ENCODE results near the gene NACC2.

Gene NACC2

GRCh38 chr9:135985889-135986288, 109.2 kb downstream of the NACC2 start:
- in situ Hi-C loops (cut with MboI; ENCODE audit: low sequenced_read_pairs) = no loop called here

- in situ Hi-C loops (cut with MboI; ENCODE audit: low sequenced_read_pairs) = no loop called here
Measured at GRCh38 chr9:135985459-135985774, 109.7 kb downstream of the NACC2 start.

- in situ Hi-C loops (cut with MboI; ENCODE audit: low sequenced_read_pairs) = no loop called here
Measured at GRCh38 chr9:135984072-135984710, 110.9 kb downstream of the NACC2 start.

GRCh38 chr9:135983208-135984071, 111.6 kb downstream of the NACC2 start:
- in situ Hi-C loops (cut with MboI; ENCODE audit: low sequenced_read_pairs) = no loop called here

- in situ Hi-C loops (cut with MboI; ENCODE audit: low sequenced_read_pairs) = no loop called here
Measured at GRCh38 chr9:135982499-135983207, 112.4 kb downstream of the NACC2 start.

- in situ Hi-C loops (cut with MboI; ENCODE audit: low sequenced_read_pairs) = no loop called here
Measured at GRCh38 chr9:135980926-135981630, 114.0 kb downstream of the NACC2 start.

DNA sequence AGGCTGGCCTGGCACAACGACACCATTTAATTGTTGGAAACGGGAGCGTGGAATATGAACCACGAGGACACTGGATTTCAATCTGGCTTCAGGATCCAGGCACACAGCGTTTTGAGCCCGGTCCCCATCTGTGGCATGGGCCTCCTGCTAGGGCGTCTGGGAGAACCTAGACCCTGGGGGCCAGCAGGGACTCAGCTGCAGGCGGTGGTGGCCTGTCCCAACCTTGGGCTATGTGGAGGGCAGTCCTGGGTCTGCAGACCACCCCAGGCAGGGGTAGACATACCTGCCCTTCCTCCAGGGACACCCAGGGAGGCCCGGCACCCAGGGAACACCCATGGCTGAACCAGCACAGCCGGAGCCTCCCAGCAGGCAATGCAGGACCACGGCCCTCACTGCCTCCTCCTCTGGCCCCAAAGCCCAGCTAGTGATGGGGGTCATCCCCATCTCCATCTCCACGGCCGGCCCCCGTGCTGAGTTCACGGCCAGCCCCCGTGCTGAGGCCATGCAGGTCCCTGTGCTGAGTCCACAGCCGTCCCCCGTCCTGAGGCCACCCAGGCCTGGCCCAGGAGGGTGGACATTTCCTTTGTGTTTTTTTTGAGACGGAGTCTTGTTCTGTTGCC, 115.4 kb downstream of the NACC2 start:
- in situ Hi-C loops (cut with MboI; ENCODE audit: low sequenced_read_pairs) = no loop called here

- in situ Hi-C loops (cut with MboI; ENCODE audit: low sequenced_read_pairs) = no loop called here
Measured at GRCh38 chr9:135978642-135979546, 116.2 kb downstream of the NACC2 start.

DNA sequence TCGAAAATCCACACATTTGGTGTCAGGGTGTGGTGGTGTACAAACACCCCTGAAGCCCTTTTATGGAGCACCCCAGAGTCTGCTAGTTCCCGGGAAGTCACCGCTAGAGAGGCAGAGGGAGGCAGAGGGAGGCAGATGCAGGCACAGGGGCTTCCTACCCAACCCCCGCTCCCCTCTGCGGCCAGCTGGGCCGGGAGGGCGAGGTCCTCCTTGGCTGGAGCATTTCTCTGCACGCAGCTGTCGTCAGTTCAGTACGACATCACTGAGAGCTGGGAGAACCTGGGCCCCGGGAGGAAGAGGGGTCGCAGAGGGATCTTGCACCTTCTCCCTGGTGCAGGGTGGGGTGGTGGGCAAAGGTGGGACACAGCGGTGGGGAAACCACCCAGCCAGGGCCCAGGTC, 118.1 kb downstream of the NACC2 start:
- in situ Hi-C loops (cut with MboI; ENCODE audit: low sequenced_read_pairs) = no loop called here

DNA sequence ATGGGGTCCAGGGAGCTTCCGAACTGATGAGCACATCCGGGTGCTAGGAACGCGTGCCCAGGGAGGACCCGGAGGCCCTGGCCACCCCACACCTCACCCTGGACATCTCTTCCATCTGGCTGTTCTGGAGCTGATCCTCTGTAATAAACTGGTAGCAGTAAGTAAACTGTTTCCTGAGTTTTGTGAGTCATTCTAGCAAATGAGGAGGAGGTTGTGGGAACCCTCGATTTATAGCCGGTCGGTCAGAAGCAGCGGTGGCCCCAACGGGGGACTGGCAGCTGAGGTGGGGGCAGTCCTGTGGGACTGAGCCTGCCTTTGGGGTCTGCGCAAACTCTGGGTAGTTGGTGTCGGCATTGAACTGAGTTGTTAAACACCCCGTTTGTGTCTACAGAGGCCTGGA, 118.6 kb downstream of the NACC2 start:
- in situ Hi-C loops (cut with MboI; ENCODE audit: low sequenced_read_pairs) = no loop called here

- in situ Hi-C loops (cut with MboI; ENCODE audit: low sequenced_read_pairs) = no loop called here
Measured at GRCh38 chr9:135975834-135976233, 119.3 kb downstream of the NACC2 start.

- in situ Hi-C loops (cut with MboI; ENCODE audit: low sequenced_read_pairs) = no loop called here
Measured at GRCh38 chr9:135974220-135974573, 120.9 kb downstream of the NACC2 start.

DNA sequence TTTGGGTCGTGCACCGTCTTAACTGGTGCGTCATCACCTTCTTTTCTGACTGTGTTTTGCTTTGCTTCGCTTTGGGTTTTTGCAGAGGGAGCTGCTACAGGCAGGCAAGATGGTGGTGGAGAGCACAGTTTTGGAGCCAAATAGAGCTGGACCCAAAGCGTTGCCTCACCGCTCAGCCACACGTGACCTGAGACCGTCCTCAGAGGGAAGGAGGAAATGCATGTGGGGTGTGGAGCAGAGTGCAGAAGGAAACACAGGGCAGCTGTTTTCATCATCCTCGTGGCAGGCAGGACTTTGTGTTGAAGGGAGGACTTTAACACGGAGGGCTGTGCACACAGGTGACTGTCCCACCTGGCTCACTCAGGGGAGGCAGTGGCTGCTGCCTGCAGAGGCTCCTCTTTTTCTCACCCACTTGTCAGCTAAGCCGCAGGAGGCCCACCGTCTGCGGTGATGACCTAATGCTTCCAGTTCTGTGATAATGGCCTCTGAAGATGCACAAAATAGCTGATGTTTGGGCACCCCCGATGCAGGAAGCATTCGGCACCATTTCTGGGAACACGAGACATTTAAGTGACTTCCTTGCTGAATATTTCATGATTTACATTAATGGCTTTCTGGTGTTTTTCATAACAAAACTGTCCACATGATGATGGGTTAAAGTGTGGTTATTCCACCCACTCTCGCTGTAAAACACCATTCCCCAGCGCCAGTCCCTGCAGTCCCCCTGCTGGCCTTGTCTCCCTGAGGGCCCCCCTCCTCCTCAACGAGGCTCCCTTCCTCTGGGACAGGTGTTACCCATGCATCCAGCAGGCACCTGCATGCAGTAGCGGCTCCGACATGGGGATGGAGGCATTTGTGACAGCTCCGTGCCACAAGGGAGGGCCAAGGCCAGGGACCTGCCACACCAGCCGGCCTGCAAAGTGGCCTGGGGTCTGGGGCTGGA, 121.5 kb downstream of the NACC2 start:
- in situ Hi-C loops (cut with MboI; ENCODE audit: low sequenced_read_pairs) = no loop called here

- in situ Hi-C loops (cut with MboI; ENCODE audit: low sequenced_read_pairs) = no loop called here
Measured at GRCh38 chr9:135971892-135972291, 123.2 kb downstream of the NACC2 start.

GRCh38 chr9:135971111-135971766, 123.8 kb downstream of the NACC2 start:
- in situ Hi-C loops (cut with MboI; ENCODE audit: low sequenced_read_pairs) = no loop called here

DNA sequence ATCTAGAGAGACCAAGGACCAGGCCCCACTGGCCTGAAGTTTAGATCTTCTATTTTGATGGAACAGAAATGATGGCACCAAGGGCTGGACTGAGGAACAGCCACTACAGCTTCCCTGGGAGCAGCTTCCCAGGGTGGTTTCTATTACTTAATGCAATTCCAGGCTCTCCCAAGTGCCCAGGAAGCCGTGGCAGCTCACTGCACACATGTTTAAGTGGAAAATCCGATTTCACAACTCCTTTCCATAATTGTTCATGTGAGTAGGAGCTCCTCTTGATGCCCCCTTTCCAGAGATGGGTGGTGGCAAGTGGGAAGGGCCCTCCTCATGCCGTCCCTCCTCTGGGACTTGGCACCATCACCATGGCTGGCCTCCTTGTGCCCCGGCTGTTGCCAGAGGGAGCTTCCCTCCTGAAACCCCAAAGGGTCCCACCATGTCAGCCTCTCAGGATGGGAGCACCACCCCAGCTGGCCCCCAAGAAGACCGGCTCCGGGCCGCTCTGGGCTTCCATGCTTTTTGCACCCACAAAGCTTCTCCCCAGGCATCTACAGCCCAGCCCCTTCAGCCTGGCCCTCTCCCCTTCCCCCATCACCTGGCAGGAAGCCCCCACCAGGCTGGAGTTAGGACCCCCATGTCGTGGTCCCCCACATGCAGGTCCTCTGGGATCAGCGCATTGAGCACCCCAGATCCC, 124.8 kb downstream of the NACC2 start:
- in situ Hi-C loops (cut with MboI; ENCODE audit: low sequenced_read_pairs) = no loop called here

- in situ Hi-C loops (cut with MboI; ENCODE audit: low sequenced_read_pairs) = no loop called here
Measured at GRCh38 chr9:135969064-135969683, 125.9 kb downstream of the NACC2 start.

All from HL-60/S4 treated with retinoic acid at 250 ng/mL for 4 days and 3 days (cell line).